Measurements from ENCODE around the gene STXBP2.

The STXBP2 gene

GRCh38 chr19:7648265-7649014, 11.5 kb downstream of the STXBP2 start:
- DNase-seq: no peak

GRCh38 chr19:7650148-7650547, 13.2 kb downstream of the STXBP2 start:
- DNase-seq: no peak

GRCh38 chr19:7652061-7652641, 15.2 kb downstream of the STXBP2 start:
- peak in 50 of 56 donors; percentile 4 to 84 (median 48) for DNase-seq

GRCh38 chr19:7654401-7654800, 17.5 kb downstream of the STXBP2 start:
- DNase-seq: no peak

DNA sequence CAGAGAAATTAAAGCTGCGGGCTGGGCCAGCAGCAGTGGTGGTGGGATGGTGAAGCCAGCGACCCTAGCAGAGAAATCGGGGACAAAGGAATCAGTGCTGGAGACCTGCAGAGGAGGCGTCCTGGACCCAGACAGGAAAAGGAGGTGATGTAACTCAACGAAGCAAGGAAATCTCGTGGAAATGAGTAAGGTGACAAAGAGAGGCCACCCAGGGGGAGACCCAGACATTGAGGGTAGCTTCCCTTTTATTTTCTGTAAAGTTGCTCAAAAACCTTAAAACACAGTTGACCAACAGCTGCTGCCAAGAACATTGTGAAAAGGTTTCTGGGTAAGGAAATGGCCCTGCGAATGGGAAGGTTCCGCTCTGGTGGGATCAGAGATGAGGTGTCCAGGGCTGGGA, 18.7 kb downstream of the STXBP2 start:
- DNase-seq: no peak

DNA sequence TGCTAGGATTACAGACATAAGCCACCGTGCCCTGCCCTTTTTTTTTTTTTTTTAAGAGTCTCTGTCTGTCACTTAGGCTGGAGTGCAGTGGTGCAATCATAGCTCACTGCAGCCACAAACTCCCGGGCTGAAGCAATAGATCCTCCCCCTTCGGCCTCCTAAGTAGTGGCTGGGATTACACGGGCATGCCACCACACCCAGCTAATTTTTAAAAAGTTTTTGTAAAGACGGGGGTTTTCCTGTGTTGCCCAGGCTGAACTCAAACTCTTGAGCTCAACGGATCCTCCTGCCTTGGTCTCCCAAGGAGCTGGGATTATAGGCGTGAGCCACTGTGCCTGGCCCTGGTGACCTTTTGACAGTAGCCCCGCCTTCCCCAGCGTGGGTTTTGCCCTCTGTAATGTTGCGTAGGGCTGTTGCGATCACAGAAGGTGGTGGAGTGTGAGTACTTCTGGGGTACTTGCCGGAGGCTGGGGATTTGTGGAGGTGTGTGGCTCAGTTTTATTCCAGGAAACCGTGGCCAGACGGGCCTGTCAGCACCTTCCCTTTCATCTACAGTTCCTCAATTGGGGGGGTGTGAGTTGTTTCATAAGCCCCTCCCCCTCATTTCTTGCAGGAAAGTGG, 20.3 kb downstream of the STXBP2 start:
- peak in 3 of 56 donors; percentile 5 to 24 (median 14) for DNase-seq

DNA sequence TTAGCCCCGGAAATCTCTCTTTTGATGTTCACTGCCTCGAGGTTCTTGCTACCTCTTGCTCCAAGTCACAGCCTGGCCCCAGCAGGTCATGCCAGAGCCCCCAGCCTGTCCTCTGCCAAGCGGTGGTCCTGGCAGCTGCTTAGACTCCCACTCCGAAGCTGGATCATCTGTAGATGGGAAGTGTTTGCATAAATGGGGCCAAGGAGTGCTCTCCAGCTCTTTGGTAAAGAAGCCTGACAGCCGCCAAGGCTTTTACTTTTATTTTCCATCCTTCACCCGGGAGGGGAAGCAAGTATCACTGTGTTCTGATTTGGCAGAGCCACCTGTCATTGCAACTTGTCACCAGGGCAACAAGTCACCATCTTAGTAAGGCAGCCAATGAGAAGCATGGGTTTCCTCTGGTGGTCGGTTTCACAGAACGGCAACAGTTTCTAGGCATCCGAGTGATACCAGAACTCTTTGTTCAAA, 21.3 kb downstream of the STXBP2 start:
- peak in 31 of 56 donors; percentile 2 to 68 (median 27) for DNase-seq

DNA sequence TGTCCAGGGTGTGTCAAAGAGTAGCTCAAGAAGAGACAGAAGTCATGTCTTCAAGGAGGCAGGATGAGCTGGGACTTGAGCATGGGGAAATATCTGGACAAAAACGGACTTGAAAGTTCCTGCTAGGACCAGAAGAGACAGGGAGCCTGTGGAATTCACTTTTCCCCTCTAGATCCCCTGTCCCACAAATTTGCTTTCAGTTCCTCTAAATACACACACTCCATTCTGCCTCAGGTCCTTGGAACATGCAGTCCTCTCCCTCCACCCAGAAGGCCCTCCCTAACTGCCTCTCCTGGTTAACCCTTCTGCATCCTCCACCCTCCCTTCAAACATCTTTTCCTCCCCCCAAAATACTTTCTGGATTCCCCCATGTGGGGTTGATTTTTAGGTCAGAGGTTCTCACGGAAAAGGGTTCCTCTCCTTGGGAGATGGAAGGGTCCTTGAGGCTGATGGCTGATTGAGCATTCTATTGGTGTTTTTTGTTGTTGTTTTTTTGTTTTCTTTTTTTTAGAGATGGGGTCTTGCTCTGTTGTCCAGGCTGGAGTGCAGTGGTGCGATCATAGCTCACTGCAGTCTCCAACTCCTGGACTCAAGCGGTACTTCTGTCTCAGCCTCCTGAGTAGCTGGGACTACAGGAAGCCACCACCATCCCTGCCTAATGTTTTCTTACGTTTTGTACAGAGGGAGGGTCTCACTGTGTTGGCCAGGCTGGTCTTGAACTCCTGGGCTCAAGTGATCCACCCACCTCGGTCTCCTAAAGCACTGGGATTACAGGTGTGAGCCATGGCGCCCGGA, 25.0 kb downstream of the STXBP2 start:
- no peak for DNase-seq

- no peak for DNase-seq
These were observed 25.7 kb downstream of the STXBP2 start for GRCh38 chr19:7662657-7663056.

DNA sequence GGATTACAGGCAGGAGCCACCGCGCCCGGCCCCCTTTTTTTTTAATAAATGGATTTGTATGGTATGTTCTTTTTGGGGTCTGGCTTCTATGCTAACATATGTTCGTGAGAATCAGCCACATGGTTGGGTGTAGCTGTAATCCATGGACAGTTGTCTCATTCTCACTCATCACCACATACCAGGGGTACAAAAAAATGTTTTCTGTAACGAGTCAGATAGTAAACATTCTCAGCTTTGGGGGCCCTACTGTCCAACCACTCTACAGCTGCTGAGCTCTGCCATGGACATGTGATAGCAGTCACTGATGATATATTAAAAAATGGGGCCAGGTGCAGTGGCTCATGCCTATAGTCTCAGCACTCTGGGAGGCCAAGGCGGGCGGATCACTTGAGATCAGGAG, 26.8 kb downstream of the STXBP2 start:
- DNase-seq: no peak

DNA sequence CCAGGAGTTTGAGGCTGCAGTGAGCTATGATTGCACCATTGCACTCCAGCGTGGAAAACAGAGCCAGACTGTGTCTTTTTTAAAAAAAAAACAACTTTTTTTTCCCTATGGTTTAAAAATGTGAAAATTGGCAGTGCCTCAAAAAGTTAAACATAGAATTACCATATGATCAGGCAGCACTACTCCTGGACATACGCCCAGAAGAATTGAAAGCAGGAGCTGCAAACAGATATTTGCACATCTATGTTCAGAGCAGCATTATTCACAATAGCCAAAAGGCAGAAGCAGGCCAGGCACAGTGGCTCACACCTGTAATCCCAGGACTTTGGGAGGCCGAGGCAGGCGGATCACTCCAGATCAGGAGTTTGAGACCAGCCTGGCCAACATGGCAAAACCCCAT, 28.2 kb downstream of the STXBP2 start:
- DNase-seq: peak in 4 of 56 donors; percentile 4 to 24 (median 10)

DNA sequence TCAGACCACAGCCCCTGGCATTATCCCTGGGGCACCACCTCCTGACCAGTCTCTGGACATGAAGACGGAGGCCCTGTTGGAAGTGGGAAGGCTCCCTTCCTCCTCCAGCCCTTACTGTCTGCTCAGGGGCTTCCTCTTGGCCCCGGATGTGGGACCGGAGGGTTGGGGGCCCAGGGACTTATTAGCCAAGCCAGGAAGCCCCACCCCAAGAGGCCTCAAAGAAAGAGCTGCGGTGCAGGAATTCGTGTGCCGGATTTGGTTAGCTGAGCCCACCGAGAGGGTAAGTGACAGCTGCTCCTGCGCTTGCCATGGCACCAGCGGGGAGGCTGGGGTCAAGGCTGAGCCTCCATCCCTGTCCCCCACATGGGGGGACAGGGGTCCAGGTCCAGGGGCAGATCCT, 31.9 kb downstream of the STXBP2 start, which contains the start of gene RETN:
Gene RETN, plus strand, starts transcription at position 208 of the 400 bp plus-strand sequence. CDS start 278 bp downstream, outside the sequence.
- DNase-seq: no peak

GRCh38 chr19:7669641-7670040, 32.7 kb downstream of the STXBP2 start:
- peak in 1 of 56 donors; percentile 56 for DNase-seq

DNA sequence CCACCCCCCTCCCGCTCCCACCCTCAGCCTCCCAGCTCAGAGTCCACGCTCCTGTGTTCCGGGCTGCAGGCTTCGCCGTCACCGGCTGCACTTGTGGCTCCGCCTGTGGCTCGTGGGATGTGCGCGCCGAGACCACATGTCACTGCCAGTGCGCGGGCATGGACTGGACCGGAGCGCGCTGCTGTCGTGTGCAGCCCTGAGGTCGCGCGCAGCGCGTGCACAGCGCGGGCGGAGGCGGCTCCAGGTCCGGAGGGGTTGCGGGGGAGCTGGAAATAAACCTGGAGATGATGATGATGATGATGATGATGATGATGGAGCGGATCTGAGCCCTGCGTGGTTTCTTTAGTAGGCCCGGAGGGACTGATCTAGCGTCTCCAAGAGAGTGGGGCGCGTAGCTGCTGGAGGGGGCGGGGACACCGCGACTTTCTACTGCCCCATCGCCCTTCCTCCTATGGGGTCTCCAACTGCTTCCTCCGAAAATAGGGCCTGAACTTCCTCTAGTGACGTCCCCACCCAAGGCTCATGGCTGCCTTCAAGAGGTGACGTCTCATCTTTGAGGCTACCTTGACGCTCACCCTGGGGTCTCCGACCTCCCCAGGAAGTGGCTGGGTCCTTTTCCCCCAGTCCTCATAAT, 33.4 kb downstream of the STXBP2 start:
- DNase-seq: peak in 29 of 56 donors; percentile 4 to 70 (median 35)

- DNase-seq: no peak
These were observed 33.9 kb downstream of the STXBP2 start for GRCh38 chr19:7670790-7671189.

- no peak for DNase-seq
These were observed 35.6 kb downstream of the STXBP2 start for GRCh38 chr19:7672522-7672921.

GRCh38 chr19:7674010-7675005, 37.4 kb downstream of the STXBP2 start:
- DNase-seq: peak in 35 of 56 donors; percentile 4 to 68 (median 38)

DNA sequence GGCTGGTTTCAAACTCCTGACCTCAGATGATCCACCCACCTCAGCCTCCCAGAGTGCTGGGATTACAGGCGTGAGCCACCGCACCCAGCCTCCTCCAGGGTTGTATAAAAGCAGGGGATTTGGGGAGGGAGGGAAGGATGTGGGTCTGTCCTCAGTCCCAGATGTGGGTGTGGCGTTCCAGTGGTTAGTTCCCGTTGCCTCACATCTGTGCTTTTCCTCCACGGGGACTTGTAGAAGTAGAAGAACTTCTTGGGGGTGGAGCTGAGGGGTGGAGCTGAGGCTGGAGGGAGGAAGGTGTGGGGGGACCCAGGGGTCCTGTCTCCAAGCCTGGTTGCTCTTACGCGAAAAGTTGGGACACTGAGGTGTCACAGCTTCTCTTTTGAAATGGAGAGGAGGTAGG, 39.5 kb downstream of the STXBP2 start:
- no peak for DNase-seq

DNA sequence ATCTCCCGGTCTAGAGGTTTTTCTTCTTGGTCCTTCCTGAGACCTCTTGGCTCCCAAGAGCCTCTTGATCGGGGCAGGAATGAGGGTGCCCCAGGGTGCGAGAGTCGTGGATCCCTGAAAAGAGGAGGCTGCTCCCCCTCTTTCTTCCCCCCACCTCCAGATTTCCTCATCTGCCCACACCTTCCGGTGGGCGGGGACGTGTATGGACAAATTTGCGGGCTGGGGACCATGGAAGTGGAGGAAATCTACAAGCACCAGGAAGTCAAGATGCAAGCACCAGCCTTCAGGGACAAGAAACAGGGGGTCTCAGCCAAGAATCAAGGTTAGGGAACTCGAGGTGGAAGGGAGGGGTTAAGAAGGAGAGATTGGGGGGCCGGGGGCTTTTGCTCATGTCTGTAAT, 39.9 kb downstream of the STXBP2 start, which contains the start of gene MCEMP1:
Gene MCEMP1, plus strand, starts transcription at position 237 of the 400 bp plus-strand sequence. Its CDS starts 31 bp downstream, at position 268.
- no peak for DNase-seq
